HG03378 (cell line): ENCODE results near the gene NFYC.

ENCODE experiments used
- ATAC-seq: cut with Tn5 transposase; IDR thresholded peaks from one replicate; pipeline ENCODE4 v1.9.1; 2021; ENCODE audit warnings: mild to moderate bottlenecking, moderate library complexity; ENCODE audit not compliant: unreplicated experiment

NFYC gene

GRCh38 chr1:40777224-40777970, 85.9 kb downstream of the NFYC start:
- ATAC-seq: no peak

- ATAC-seq: no peak
Observed at GRCh38 chr1:40780678-40781607, 89.4 kb downstream of the NFYC start.

GRCh38 chr1:40781608-40781971, 90.1 kb downstream of the NFYC start:
- ATAC-seq: no peak

GRCh38 chr1:40782371-40782956, 91.0 kb downstream of the NFYC start:
- ATAC-seq: no peak

- no peak for ATAC-seq
Observed at GRCh38 chr1:40783001-40783905, 91.7 kb downstream of the NFYC start, which contains the start of gene KCNQ4. Gene KCNQ4, plus strand, starts transcription at chr1:40783787. Its CDS starts 307 bp downstream, at chr1:40784094.

GRCh38 chr1:40784141-40784770, 92.8 kb downstream of the NFYC start:
- no peak for ATAC-seq

GRCh38 chr1:40784771-40785151, 93.3 kb downstream of the NFYC start:
- ATAC-seq: no peak

GRCh38 chr1:40785446-40785845, 93.9 kb downstream of the NFYC start:
- no peak for ATAC-seq

GRCh38 chr1:40786171-40786994, 94.9 kb downstream of the NFYC start:
- no peak for ATAC-seq

- no peak for ATAC-seq
Observed at GRCh38 chr1:40786995-40787705, 95.6 kb downstream of the NFYC start.

- ATAC-seq: no peak
Observed at GRCh38 chr1:40787737-40788560, 96.4 kb downstream of the NFYC start.

GRCh38 chr1:40788561-40789341, 97.2 kb downstream of the NFYC start:
- no peak for ATAC-seq

- no peak for ATAC-seq
Observed at GRCh38 chr1:40789342-40789598, 97.8 kb downstream of the NFYC start.

GRCh38 chr1:40789661-40790430, 98.3 kb downstream of the NFYC start:
- no peak for ATAC-seq

GRCh38 chr1:40792036-40792435, 100.5 kb downstream of the NFYC start:
- no peak for ATAC-seq

GRCh38 chr1:40793617-40794016, 102.1 kb downstream of the NFYC start:
- no peak for ATAC-seq

- no peak for ATAC-seq
Observed at GRCh38 chr1:40794048-40794447, 102.5 kb downstream of the NFYC start.
